Lower leg skin (tissue), 3 donors: ENCODE measurements around the gene EPB41.

ENCODE experiments used
- CTCF ChIP-seq, 3 donors: fragments of 450-650 bp; IDR thresholded peaks; one replicate each; pipeline ENCODE4 v1.5.1; 2016; ENCODE audit warnings: antibody characterized with exemption in 3 of 3, mild to moderate bottlenecking in 3 of 3, moderate library complexity in 2 of 3
- POLR2A ChIP-seq, 2 donors: fragments of 450-650 bp; IDR thresholded peaks; one replicate each; pipeline ENCODE4 v1.6.1; 2016 to 2017; ENCODE audit warnings: antibody characterized with exemption in 2 of 2, mild to moderate bottlenecking in 1 of 2, moderate library complexity in 1 of 2

- TF ChIP-seq CTCF (IDR thresholded peaks at IDR 0.05) (no peak), POLR2A (IDR thresholded peaks at IDR 0.05) (no peak)
Observed at GRCh38 chr1:29017975-29018712, 103.8 kb downstream of the EPB41 start.
